Kidney epithelial cell (primary cell): ENCODE results near the gene TMEM169. TPM values are rescaled to one million over a fixed set of nuclear protein-coding genes. Genes with fewer than 3 reads are reported as not detected.

Experiments used
- DNase-seq: peaks from one replicate; pipeline ENCODE4 v3.0.0-alpha.2; 2010; ENCODE audit warnings: low read depth
- H3K27me3 ChIP-seq: 2 replicates; pipeline ENCODE4 v1.6.0; 2011; ENCODE audit warnings: low read length; ENCODE audit not compliant: control insufficient read depth, insufficient read depth
- H3K36me3 ChIP-seq: 2 replicates; pipeline ENCODE4 v1.5.1; 2011; ENCODE audit warnings: low read length; ENCODE audit not compliant: control insufficient read depth, insufficient read depth
- H3K4me3 ChIP-seq: 2 replicates; pipeline ENCODE4 v1.5.1; 2011; ENCODE audit warnings: low read depth, mild to moderate bottlenecking, control low read depth, low read length
- total RNA-seq: library from RNA; depleted of rRNA; stranded (reverse); fragments of >200 nt; gene quantifications from 2 replicates; pipeline ENCODE4 v1.2.3, GENCODE V29; 2015
- TF ChIP-seq, protein P1 (sequence below): IDR thresholded peaks from 2 replicates; pipeline ENCODE4 v1.5.1; 2011; ENCODE audit warnings: mild to moderate bottlenecking, moderate library complexity, low read length, control low read depth, inconsistent platforms; ENCODE audit not compliant: insufficient read depth, poor library complexity, severe bottlenecking

The TMEM169 gene
- total RNA-seq, 1 donor from 2014 or later, result 4.6 TPM

DNA sequence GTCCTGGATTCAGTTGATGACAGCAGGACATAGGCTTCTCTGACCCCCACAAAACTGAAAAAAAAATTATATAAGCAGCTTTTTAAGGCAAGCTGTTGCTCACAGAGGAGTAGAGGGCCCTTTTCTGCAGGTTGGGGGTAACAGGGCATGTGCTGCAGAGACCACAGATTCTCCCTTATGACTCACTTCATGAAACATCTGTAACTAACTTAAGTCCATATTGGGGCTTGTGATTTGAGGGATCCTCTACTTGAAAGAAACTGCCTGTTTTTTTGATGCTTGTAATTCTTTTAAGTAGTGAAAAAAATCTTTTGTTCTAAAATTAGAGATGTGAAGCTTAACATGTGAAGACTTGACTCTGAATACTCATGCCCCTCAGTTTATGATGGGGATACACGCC, 60.8 kb downstream of the TMEM169 start:
- TF ChIP-seq, protein P1, sequence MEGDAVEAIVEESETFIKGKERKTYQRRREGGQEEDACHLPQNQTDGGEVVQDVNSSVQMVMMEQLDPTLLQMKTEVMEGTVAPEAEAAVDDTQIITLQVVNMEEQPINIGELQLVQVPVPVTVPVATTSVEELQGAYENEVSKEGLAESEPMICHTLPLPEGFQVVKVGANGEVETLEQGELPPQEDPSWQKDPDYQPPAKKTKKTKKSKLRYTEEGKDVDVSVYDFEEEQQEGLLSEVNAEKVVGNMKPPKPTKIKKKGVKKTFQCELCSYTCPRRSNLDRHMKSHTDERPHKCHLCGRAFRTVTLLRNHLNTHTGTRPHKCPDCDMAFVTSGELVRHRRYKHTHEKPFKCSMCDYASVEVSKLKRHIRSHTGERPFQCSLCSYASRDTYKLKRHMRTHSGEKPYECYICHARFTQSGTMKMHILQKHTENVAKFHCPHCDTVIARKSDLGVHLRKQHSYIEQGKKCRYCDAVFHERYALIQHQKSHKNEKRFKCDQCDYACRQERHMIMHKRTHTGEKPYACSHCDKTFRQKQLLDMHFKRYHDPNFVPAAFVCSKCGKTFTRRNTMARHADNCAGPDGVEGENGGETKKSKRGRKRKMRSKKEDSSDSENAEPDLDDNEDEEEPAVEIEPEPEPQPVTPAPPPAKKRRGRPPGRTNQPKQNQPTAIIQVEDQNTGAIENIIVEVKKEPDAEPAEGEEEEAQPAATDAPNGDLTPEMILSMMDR, result no peak
- Histone ChIP-seq H3K4me3 (no peak overlapping the region), H3K27me3 (no peaks in the 10 kb centered on the region), H3K36me3 (peaks cover 6% of the 10 kb centered on the region)
- DNase-seq, result no peak

DNA sequence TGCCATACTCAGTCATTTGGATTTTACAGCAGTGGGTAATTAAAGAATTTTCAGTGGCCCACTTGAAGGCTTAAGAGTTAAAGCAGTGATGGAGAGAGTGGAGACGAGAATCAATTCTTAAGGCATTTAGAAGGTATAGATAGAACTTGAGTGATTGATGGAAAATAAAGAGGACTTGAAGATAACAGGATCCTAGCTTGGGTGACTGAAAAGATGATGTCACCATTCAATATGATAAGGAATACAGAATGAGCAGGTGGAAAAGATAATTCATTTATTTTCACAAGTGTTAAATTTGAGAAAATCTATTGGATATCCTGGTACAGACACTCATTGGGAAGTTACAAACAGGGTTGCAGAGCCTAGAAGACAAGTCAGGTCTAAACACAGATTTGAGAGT, 62.7 kb downstream of the TMEM169 start:
- Histone ChIP-seq H3K4me3 (no peak overlapping the region), H3K27me3 (no peaks in the 10 kb centered on the region), H3K36me3 (peaks cover 4% of the 10 kb centered on the region)
- TF ChIP-seq, protein P1, result no peak
- no peak for DNase-seq

DNA sequence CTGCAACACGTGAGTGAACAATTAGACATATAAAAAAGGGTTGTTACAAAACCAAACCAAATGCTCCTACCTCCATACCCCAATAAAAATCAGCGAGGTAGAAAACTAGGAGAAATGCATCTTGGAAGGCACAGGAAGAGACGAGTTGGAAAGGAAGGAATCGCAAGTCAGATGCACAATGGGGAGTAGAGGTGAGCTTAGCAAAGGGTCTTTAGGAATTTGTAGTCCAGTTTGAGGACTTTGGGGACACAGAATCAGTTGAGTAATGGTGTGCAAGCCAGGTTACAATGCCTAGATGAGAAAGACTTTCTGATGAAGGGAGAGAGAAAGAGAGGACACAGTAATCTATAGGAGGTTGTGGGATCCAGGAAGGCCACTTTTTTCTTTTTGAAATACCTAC, 63.1 kb downstream of the TMEM169 start:
- H3K27me3 ChIP-seq, result no peaks in the 10 kb centered on the region
- no peak overlapping the region for H3K4me3 ChIP-seq
- TF ChIP-seq, protein P1, result no peak
- DNase-seq, result no peak
- peaks cover 4% of the 10 kb centered on the region for H3K36me3 ChIP-seq

DNA sequence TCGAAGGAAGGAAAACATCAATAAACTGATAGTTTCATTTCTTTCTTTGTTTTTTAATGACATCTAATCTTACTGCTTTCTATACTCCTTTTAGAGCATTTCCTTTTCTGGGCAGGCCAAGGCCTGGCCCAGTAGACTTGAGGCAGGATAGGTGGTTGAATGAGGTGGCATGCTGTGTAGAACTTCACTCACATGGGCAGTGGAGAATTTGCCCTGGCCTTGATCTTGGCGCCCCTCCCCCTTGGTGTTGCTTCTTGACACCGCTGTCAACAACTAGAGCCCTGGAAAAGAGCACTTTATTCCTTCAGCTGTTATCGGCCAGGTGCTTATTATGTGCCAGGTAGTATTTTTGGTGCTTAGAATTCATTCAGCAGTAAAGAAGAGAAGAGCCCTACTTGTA, 64.9 kb downstream of the TMEM169 start:
- H3K27me3 ChIP-seq, result no peaks in the 10 kb centered on the region
- TF ChIP-seq, protein P1, result no peak
- no peak overlapping the region for H3K4me3 ChIP-seq
- peaks cover 4% of the 10 kb centered on the region for H3K36me3 ChIP-seq
- DNase-seq, result no peak

DNA sequence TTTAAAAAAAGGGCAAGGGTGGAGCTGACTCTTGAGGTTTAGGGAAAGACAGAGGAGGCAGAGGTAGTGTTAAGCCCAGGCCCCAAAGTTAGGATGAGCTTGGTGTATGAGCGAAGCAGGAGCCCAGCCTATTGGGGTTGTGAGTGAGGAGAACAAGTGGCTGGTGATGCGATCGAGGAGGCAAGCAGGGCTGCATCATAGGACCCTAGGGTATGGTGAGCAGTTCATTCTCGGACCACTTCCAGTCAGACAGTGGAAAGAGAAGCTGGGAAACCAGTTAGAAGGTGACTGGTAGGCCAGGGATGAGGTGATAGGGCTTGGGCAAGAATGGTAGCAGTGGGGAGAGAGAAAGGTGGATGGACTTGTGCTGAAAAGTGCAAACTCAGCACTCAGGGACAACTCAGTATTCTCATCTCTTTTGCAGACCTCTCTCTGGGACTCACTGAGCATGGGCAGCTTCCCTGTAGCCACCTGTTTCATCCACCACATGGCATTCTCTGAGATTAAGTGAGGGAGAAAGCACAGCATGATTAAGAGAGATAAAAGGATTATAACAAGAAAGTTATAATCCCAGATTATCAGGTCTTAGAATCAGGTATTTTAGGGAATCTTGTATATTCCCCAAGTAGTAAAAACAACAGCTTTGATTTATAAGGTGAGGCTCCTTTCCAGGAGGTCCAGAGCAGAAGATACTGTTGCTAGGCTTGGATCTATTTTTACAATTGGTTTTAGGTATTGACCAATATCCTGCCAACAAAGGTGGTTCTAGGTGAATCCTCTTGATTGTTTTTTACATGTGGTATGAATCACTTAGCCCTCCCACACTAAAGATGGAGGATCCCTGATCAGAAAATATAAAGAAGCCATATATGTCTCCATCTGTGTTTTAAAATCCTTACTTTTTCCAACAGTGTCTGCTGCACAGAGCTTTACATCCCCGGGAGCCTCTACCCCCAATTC, 65.7 kb downstream of the TMEM169 start:
- no peaks in the 10 kb centered on the region for H3K27me3 ChIP-seq
- no peak overlapping the region for H3K4me3 ChIP-seq
- H3K36me3 ChIP-seq, result peaks cover 4% of the 10 kb centered on the region
- DNase-seq, result no peak
- TF ChIP-seq, protein P1, result no peak

DNA sequence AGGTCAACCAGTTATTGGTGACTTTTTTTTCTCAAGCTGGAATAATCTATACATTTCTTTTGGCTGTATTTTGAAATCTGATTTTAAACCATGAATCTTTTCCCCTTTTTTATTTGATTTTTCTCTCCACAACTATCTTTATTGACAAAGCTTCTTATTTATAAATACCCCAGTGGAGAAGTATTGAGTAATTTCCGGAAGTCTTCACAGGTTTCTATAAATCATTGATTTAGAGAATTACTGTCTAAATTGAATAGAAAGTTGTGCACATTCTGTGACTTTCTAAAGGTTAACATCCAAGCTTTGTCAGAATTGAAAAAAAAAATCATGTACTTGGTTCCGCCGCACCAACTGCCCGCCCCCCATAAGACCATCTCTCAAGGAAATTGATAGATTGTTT, 67.3 kb downstream of the TMEM169 start:
- TF ChIP-seq, protein P1, result no peak
- Histone ChIP-seq H3K36me3 (peaks cover 4% of the 10 kb centered on the region), H3K4me3 (no peak overlapping the region), H3K27me3 (no peaks in the 10 kb centered on the region)
- DNase-seq, result no peak
